Measurements from ENCODE around the gene CA5B.

DNA sequence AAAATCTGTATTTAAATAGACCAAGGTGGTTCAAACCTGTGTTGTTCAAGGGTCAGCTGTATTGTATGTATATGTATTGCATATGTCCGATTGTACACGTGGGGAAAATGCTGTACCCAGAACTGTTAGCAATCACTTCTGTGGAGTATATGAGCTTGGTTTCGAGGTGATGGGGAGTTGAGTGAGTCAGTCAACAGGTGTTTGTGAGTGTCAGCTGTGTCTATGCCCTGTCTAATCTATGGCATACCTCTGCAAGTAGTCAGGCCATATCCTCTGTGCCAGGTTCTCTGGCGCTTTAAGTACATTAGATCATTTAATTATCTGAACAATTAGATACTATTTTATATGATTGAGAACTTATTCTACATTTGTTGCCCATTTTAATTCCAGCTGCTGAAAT lies 59.6 kb downstream of the CA5B start:
- TF ChIP-seq, protein P1, sequence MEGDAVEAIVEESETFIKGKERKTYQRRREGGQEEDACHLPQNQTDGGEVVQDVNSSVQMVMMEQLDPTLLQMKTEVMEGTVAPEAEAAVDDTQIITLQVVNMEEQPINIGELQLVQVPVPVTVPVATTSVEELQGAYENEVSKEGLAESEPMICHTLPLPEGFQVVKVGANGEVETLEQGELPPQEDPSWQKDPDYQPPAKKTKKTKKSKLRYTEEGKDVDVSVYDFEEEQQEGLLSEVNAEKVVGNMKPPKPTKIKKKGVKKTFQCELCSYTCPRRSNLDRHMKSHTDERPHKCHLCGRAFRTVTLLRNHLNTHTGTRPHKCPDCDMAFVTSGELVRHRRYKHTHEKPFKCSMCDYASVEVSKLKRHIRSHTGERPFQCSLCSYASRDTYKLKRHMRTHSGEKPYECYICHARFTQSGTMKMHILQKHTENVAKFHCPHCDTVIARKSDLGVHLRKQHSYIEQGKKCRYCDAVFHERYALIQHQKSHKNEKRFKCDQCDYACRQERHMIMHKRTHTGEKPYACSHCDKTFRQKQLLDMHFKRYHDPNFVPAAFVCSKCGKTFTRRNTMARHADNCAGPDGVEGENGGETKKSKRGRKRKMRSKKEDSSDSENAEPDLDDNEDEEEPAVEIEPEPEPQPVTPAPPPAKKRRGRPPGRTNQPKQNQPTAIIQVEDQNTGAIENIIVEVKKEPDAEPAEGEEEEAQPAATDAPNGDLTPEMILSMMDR (IDR thresholded peaks at IDR 0.05) = no peak
- TF ChIP-seq POLR2A (IDR thresholded peaks at IDR 0.05) (no peak), POLR2AphosphoS5 (IDR thresholded peaks at IDR 0.05) (no peak), EP300 (IDR thresholded peaks at IDR 0.05) (no peak)

Measured in upper lobe of left lung (tissue), 4 donors.